WI38 (cell line): ENCODE results near the gene CFAP90.

Experiments
- H3K4me3 ChIP-seq: 2 replicates; pipeline ENCODE4 v1.5.1; 2011; ENCODE audit warnings: low read depth, mild to moderate bottlenecking, control low read depth, low read length
- CTCF ChIP-seq: IDR thresholded peaks from 2 replicates; pipeline ENCODE4 v1.5.1; 2012; ENCODE audit warnings: low read depth, mild to moderate bottlenecking, control low read depth, low read length

Gene CFAP90

GRCh38 chr5:7852988-7853387 is 2.1 kb upstream of the CFAP90 start:
- no peak for TF ChIP-seq CTCF

GRCh38 chr5:7852542-7852941 is 1.6 kb upstream of the CFAP90 start:
- H3K4me3 ChIP-seq = no peak overlapping the region
- TF ChIP-seq CTCF = no peak

More at GRCh38 chr5:7852988-7853387, 2.1 kb upstream of the CFAP90 start:
- no peak overlapping the region for H3K4me3 ChIP-seq

- no peak overlapping the region for H3K4me3 ChIP-seq
These were observed 820 bp upstream of the CFAP90 start for GRCh38 chr5:7851617-7852289.

GRCh38 chr5:7851240-7851592 is 283 bp upstream of the CFAP90 start:
- H3K4me3 ChIP-seq = peak overlapping the region; percentile 38
- TF ChIP-seq CTCF = no peak

More at GRCh38 chr5:7851617-7852289, 820 bp upstream of the CFAP90 start:
- TF ChIP-seq CTCF = no peak

GRCh38 chr5:7849681-7850394 is 1.1 kb downstream of the CFAP90 start:
- no peak for TF ChIP-seq CTCF
- H3K4me3 ChIP-seq = no peak overlapping the region

- TF ChIP-seq CTCF = no peak
- H3K4me3 ChIP-seq = no peak overlapping the region
These were observed 2.6 kb downstream of the CFAP90 start for GRCh38 chr5:7848296-7848695.

- H3K4me3 ChIP-seq = no peak overlapping the region
- TF ChIP-seq CTCF = no peak
These were observed 4.6 kb downstream of the CFAP90 start for GRCh38 chr5:7846327-7846726.
